MCF 10A (cell line): ENCODE results near the gene NLRP3. TPM values are rescaled to one million over a fixed set of nuclear protein-coding genes. Genes with fewer than 3 reads are reported as not detected.
"Not testable (repeated sequence)": the region's sequence is repeated elsewhere in the genome, so short reads cannot be mapped to it uniquely, and the experiment has no call there.

Experiments
- BruUV-seq: library from RNA; stranded (reverse); fragments of 400-500 nt; replicated peaks from 2 replicates; lab custom pipeline; 2021; lab: Mats Ljungman, UMichigan
- CTCF ChIA-PET: fragments of 300-600 bp; sonication (Branson Sonifier 250); formaldehyde crosslinking; extraction: SDS; loops from one replicate; lab custom pipeline; 2021; ENCODE audit warnings: antibody characterized with exemption, inconsistent platforms; lab: Yijun Ruan, JAX
- POLR2A ChIA-PET: fragments of 300-600, 350-650 bp; sonication (Branson Sonifier 250); formaldehyde crosslinking; extraction: SDS; loops from one replicate; lab custom pipeline; 2020; ENCODE audit warnings: antibody characterized with exemption, inconsistent platforms; lab: Yijun Ruan, JAX
- DNase-seq: peaks from one replicate; pipeline ENCODE4 v3.0.0-alpha.2; 2018; ENCODE audit not compliant: unreplicated experiment
- H3K27ac Mint-ChIP-seq: one replicate; pipeline ENCODE4 v1.8.0; 2022; ENCODE audit warnings: mild to moderate bottlenecking, low read depth, mixed read lengths; ENCODE audit not compliant: unreplicated experiment
- H3K27me3 Mint-ChIP-seq: one replicate; pipeline ENCODE4 v1.8.0; 2022; ENCODE audit warnings: mixed read lengths; ENCODE audit not compliant: insufficient read depth, unreplicated experiment
- H3K36me3 Mint-ChIP-seq: one replicate; pipeline ENCODE4 v1.8.0; 2022; ENCODE audit warnings: mild to moderate bottlenecking, moderate library complexity, mixed read lengths; ENCODE audit not compliant: insufficient read depth, unreplicated experiment
- H3K4me1 Mint-ChIP-seq: one replicate; pipeline ENCODE4 v1.8.0; 2022; ENCODE audit warnings: mixed read lengths; ENCODE audit not compliant: insufficient read depth, unreplicated experiment
- H3K4me3 Mint-ChIP-seq: one replicate; pipeline ENCODE4 v1.8.0; 2022; ENCODE audit warnings: mild to moderate bottlenecking, moderate library complexity, mixed read lengths; ENCODE audit not compliant: unreplicated experiment
- H3K9me3 Mint-ChIP-seq: one replicate; pipeline ENCODE4 v1.8.0; 2022; ENCODE audit warnings: mixed read lengths; ENCODE audit not compliant: unreplicated experiment
- intact Hi-C: fragments of 100-400 bp; cut with micrococcal nuclease; formaldehyde crosslinking; loops from 2 replicates; pipeline ENCODE4 v1.14.1; 2022
- total RNA-seq: library from RNA; stranded (reverse); gene quantifications from 2 replicates; pipeline ENCODE4 v1.2.3, GENCODE V29; 2022
- TF ChIP-seq, protein P1 (sequence below): fragments of 200-600 bp; IDR thresholded peaks from one replicate; pipeline ENCODE4 v1.8.0; 2022; ENCODE audit warnings: antibody characterized with exemption, mild to moderate bottlenecking; ENCODE audit not compliant: unreplicated experiment

Gene NLRP3
- total RNA-seq, 1 experiment from 2014 or later: 0.16 TPM

DNA sequence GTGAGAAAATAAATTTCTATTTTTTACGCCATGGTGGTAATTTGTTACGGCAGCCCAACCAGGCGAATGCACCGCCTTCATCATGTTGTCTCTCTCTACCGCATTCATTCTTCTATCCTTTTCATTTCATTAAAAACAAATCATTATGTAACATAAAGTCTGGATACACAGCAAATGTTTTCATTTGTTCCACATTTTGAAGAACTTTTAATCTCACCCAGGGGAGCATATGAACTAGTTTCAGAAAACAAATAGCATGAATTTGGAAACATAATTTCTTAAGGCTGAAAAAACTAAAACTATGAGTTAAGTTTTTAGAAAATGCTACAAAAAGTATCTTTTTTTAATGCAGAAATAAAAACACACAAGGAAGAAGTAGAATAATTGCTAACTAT is 53.2 kb downstream of the NLRP3 start:
- Mint-ChIP-seq H3K27ac (no peak overlapping the region), H3K9me3 (no peaks in the 10 kb centered on the region), H3K27me3 (no peaks in the 10 kb centered on the region), H3K4me3 (no peak overlapping the region), H3K36me3 (no peaks in the 10 kb centered on the region), H3K4me1 (no peaks in the 10 kb centered on the region)
- ChIA-PET POLR2A (no interaction called here), CTCF (no interaction called here)
- intact Hi-C loops: no loop called here
- DNase-seq: no peak
- no TSS peak for BruUV-seq
- TF ChIP-seq, protein P1, sequence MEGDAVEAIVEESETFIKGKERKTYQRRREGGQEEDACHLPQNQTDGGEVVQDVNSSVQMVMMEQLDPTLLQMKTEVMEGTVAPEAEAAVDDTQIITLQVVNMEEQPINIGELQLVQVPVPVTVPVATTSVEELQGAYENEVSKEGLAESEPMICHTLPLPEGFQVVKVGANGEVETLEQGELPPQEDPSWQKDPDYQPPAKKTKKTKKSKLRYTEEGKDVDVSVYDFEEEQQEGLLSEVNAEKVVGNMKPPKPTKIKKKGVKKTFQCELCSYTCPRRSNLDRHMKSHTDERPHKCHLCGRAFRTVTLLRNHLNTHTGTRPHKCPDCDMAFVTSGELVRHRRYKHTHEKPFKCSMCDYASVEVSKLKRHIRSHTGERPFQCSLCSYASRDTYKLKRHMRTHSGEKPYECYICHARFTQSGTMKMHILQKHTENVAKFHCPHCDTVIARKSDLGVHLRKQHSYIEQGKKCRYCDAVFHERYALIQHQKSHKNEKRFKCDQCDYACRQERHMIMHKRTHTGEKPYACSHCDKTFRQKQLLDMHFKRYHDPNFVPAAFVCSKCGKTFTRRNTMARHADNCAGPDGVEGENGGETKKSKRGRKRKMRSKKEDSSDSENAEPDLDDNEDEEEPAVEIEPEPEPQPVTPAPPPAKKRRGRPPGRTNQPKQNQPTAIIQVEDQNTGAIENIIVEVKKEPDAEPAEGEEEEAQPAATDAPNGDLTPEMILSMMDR: no peak

DNA sequence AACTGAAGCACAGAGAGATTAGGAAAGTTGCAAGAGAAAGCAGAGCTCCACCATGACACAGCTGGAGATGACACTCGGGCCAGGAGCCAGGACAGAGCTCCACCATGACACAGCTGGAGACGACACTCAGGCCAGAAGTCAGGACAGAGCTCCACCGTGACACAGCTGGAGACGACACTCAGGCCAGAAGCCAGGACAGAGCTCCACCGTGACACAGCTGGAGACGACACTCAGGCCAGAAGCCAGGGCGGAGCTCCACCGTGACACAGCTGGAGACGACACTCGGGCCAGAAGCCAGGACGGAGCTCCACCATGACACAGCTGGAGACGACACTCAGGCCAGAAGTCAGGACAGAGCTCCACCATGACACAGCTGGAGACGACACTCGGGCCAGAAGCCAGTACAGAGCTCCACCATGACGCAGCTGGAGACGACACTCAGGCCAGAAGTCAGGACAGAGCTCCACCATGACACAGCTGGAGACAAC is 55.0 kb downstream of the NLRP3 start:
- not testable (repeated sequence) for DNase-seq, BruUV-seq
- CTCF ChIA-PET: interaction anchor here (0.5 to 2.5 kb wide), 9 partner anchors 15 to 691 kb away, joined by 3 to 17 read pairs (median 3); no protein-coding TSS in a partner anchor

DNA sequence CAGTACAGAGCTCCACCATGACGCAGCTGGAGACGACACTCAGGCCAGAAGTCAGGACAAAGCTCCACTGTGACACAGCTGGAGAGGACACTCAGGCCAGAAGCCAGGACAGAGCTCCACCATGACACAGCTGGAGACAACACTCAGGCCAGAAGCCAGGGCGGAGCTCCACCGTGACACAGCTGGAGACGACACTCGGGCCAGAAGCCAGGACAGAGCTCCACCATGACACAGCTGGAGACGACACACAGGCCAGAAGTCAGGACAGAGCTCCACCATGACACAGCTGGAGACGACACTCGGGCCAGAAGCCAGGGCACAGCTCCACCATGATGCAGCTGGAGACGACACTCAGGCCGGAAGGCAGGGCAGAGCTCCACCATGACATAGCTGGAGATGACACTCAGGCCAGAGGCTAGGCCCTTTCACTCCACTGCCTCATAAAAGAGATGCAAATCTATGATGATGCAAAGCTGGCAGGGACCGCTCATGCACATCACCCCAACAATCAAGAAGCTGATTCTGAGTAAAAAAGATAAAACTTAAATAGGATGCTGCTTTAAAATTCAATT is 55.6 kb downstream of the NLRP3 start:
- TF ChIP-seq, protein P1: no peak
- no peak for DNase-seq
- intact Hi-C loops: no loop called here
- ChIA-PET CTCF (interaction anchor here (0.6 to 2.5 kb wide), 9 partner anchors 15 to 691 kb away, joined by 3 to 17 read pairs (median 3); no protein-coding TSS in a partner anchor), POLR2A (interaction anchor here (0.7 to 1.2 kb wide), 3 partner anchors 10 to 99 kb away, joined by 3 read pairs; no protein-coding TSS in a partner anchor)
- H3K4me3 Mint-ChIP-seq: no peak overlapping the region
- BruUV-seq: no TSS peak
- H3K27me3 Mint-ChIP-seq: no peaks in the 10 kb centered on the region
- H3K9me3 Mint-ChIP-seq: peaks cover 11% of the 10 kb centered on the region
- no peaks in the 10 kb centered on the region for H3K36me3 Mint-ChIP-seq
- no peak overlapping the region for H3K27ac Mint-ChIP-seq
- no peaks in the 10 kb centered on the region for H3K4me1 Mint-ChIP-seq

More for the DNA sequence above, 55.0 kb downstream of the NLRP3 start:
- peaks cover 11% of the 10 kb centered on the region for H3K9me3 Mint-ChIP-seq
- H3K4me3 Mint-ChIP-seq, H3K4me1 Mint-ChIP-seq, H3K27me3 Mint-ChIP-seq, H3K27ac Mint-ChIP-seq, intact Hi-C loops, H3K36me3 Mint-ChIP-seq: not testable (repeated sequence)
- POLR2A ChIA-PET: interaction anchor here (0.8 to 1.2 kb wide), 2 partner anchors 10 to 98 kb away, joined by 3 read pairs; no protein-coding TSS in a partner anchor

DNA sequence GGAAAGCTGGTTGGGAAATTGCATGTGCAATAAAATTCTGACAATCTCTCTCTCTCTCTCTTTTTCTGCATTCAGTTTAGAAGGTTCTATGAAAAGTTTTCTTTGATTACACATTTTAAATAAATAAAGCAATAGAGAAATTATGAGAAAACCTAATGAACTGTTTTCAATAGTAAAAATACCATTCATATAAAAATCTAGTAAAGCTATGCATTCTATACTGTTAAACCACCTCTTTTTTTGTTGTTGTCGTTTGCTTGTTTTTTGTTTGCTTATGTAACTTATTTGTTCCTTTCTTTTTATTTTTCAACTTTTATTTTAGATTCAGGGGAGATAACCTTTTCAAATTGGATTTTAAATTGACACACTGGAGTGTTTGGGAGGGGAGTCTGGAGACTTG is 56.1 kb downstream of the NLRP3 start:
- TF ChIP-seq, protein P1: no peak
- Mint-ChIP-seq H3K4me3 (no peak overlapping the region), H3K9me3 (peaks cover 11% of the 10 kb centered on the region), H3K4me1 (no peaks in the 10 kb centered on the region), H3K36me3 (no peaks in the 10 kb centered on the region), H3K27me3 (no peaks in the 10 kb centered on the region), H3K27ac (no peak overlapping the region)
- CTCF ChIA-PET: interaction anchor here (0.9 to 2.5 kb wide), 5 partner anchors 15 to 99 kb away, joined by 3 to 17 read pairs (median 9); no protein-coding TSS in a partner anchor
- intact Hi-C loops: no loop called here
- no TSS peak for BruUV-seq
- DNase-seq: no peak
- POLR2A ChIA-PET: interaction anchor here (0.7 to 1.2 kb wide), 2 partner anchors 11 to 19 kb away, joined by 3 read pairs; no protein-coding TSS in a partner anchor
